HEK293T (cell line): ENCODE results near the gene SLC27A1.
"Not testable (repeated sequence)": the region's sequence is repeated elsewhere in the genome, so short reads cannot be mapped to it uniquely, and the experiment has no call there.

Experiments
- CTCF ChIA-PET: fragments of 350-600 bp; formaldehyde crosslinking; extraction: SDS; loops from one replicate; lab custom pipeline; 2021; ENCODE audit warnings: antibody characterized with exemption, inconsistent platforms; lab: Yijun Ruan, JAX
- POLR2A ChIA-PET: fragments of 350-600 bp; formaldehyde crosslinking; extraction: SDS; loops from one replicate; lab custom pipeline; 2020; ENCODE audit warnings: antibody characterized with exemption, inconsistent platforms; lab: Yijun Ruan, JAX
- DNase-seq: peaks from one replicate; pipeline ENCODE4 v3.0.0; 2012; ENCODE audit warnings: mixed read lengths; ENCODE audit errors: extremely low spot score
- ARNT ChIP-seq: fragments of 450-650 bp; IDR thresholded peaks from 2 replicates; pipeline ENCODE4 v1.6.1; 2017; ENCODE audit warnings: mild to moderate bottlenecking
- BHLHE40 ChIP-seq: fragments of 450-650 bp; IDR thresholded peaks from 2 replicates; pipeline ENCODE4 v1.6.1; 2016; ENCODE audit warnings: mild to moderate bottlenecking, moderate library complexity, borderline replicate concordance
- CTBP1 ChIP-seq: fragments of 450-650 bp; IDR thresholded peaks from 2 replicates; pipeline ENCODE4 v1.6.1; 2016; ENCODE audit warnings: borderline replicate concordance
- FOXA1 ChIP-seq: fragments of 450-650 bp; IDR thresholded peaks from 2 replicates; pipeline ENCODE4 v1.6.1; 2016; ENCODE audit warnings: mild to moderate bottlenecking
- FOXK2 ChIP-seq: fragments of 450-650 bp; IDR thresholded peaks from 2 replicates; pipeline ENCODE4 v1.6.1; 2016; ENCODE audit warnings: mild to moderate bottlenecking
- FOXM1 ChIP-seq: fragments of 450-650 bp; IDR thresholded peaks from 2 replicates; pipeline ENCODE4 v1.6.1; 2017; ENCODE audit warnings: mild to moderate bottlenecking, borderline replicate concordance
- HDGF ChIP-seq: fragments of 450-650 bp; IDR thresholded peaks from 2 replicates; pipeline ENCODE4 v1.6.1; 2017; ENCODE audit warnings: antibody characterized with exemption, borderline replicate concordance
- L3MBTL2 ChIP-seq: fragments of 450-650 bp; conservative IDR thresholded peaks from 2 replicates; pipeline ENCODE4 v1.6.1; 2016; ENCODE audit warnings: mild to moderate bottlenecking
- LEF1 ChIP-seq: fragments of 450-650 bp; IDR thresholded peaks from 2 replicates; pipeline ENCODE4 v1.6.1; 2017; ENCODE audit warnings: mild to moderate bottlenecking, borderline replicate concordance
- NFRKB ChIP-seq: fragments of 450-650 bp; IDR thresholded peaks from 2 replicates; pipeline ENCODE4 v1.6.1; 2016; ENCODE audit warnings: mild to moderate bottlenecking, moderate library complexity
- SP1 ChIP-seq: fragments of 450-650 bp; IDR thresholded peaks from 2 replicates; pipeline ENCODE4 v1.6.1; 2017
- SUZ12 ChIP-seq: fragments of 450-650 bp; IDR thresholded peaks from 2 replicates; pipeline ENCODE4 v1.6.1; 2016; ENCODE audit warnings: mild to moderate bottlenecking
- TARDBP ChIP-seq: fragments of 450-650 bp; IDR thresholded peaks from 2 replicates; pipeline ENCODE4 v1.6.1; 2016
- ZNF384 ChIP-seq: fragments of 450-650 bp; IDR thresholded peaks from 2 replicates; pipeline ENCODE4 v1.6.1; 2016
- TF ChIP-seq, protein P1 (sequence below): fragments of 450-650 bp; IDR thresholded peaks from 2 replicates; pipeline ENCODE4 v1.6.1; 2016

Gene SLC27A1

DNA sequence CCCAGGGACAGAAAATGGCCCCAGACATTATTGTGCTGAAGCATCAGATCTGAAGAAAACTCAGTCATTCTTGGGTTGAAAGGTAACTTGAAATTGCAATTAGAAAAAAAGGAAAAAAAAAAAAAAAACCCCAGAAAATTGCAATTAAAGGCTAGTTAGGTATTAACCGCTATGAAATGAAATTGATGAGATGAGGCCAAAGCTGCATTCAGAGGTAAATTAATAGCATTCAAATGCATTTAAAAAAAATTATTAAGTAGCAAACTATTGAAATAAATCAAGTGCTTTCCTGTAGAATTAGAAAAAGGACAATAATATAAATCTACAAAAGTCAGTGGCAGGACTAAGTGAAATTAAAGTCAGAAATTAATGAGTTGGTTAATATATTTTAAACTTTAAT lies 47.6 kb downstream of the SLC27A1 start:
- TF ChIP-seq TARDBP (no peak), FOXM1 (no peak), NFRKB (no peak), FOXA1 (no peak), SP1 (no peak), ARNT (no peak), L3MBTL2 (no peak), SUZ12 (no peak), HDGF (no peak)
- TF ChIP-seq, protein P1, sequence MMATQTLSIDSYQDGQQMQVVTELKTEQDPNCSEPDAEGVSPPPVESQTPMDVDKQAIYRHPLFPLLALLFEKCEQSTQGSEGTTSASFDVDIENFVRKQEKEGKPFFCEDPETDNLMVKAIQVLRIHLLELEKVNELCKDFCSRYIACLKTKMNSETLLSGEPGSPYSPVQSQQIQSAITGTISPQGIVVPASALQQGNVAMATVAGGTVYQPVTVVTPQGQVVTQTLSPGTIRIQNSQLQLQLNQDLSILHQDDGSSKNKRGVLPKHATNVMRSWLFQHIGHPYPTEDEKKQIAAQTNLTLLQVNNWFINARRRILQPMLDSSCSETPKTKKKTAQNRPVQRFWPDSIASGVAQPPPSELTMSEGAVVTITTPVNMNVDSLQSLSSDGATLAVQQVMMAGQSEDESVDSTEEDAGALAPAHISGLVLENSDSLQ: no peak
- ChIA-PET POLR2A (no interaction called here), CTCF (no interaction called here)

GRCh38 chr19:17518654-17519053 lies 48.3 kb downstream of the SLC27A1 start:
- POLR2A ChIA-PET, DNase-seq: not testable (repeated sequence)
- CTCF ChIA-PET: interaction anchor here (1.2 kb wide), 1 partner anchor 23 kb away, joined by 4 read pairs; no protein-coding TSS in a partner anchor

More for the DNA sequence above, 47.6 kb downstream of the SLC27A1 start:
- DNase-seq: no peak

DNA sequence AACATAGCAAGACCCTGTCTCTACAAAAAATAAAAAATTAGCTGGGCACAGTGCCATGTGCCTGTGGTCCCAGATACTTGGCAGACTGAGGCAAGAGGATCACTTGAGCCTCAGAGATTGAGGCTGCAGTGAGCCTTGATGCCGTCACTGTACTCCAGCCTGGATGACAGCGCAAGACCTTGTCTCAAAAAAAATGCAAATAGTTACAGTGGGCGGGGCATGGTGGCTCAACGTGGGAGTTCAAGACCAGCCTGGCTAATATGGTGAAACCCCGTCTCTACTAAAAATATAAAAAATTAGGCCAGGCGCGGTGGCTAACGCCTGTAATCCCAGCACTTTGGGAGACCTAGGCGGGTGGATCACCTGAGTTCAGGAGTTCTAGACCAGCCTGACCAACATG lies 49.6 kb downstream of the SLC27A1 start:
- TF ChIP-seq SP1 (no peak), FOXA1 (no peak), HDGF (no peak), FOXK2 (no peak)
- no peak for DNase-seq
- CTCF ChIA-PET: no interaction called here
- POLR2A ChIA-PET: interaction anchor here (0.9 kb wide), 1 partner anchor 8 kb away, joined by 6 read pairs; the partner anchor contains the start of gene PGLS

DNA sequence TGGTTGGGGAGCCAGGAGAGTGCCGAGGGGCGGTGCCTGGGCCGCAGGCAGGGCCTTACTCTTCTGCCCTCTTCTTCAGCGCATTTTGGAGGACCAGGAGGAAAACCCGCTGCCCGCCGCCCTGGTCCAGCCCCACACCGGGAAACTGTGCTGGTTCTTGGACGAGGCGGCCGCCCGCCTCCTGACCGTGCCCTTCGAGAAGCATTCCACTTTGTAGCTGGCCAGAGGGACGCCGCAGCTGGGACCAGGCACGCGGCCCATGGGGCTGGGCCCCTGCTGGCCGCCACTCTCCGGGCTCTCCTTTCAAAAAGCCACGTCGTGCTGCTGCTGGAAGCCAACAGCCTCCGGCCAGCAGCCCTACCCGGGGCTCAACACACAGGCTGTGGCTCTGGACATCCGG lies 50.5 kb downstream of the SLC27A1 start:
- DNase-seq: no peak
- POLR2A ChIA-PET: no interaction called here
- TF ChIP-seq SUZ12 (no peak), LEF1 (no peak), FOXM1 (no peak), L3MBTL2 (no peak), FOXK2 (no peak), ZNF384 (no peak), BHLHE40 (no peak), HDGF (no peak)
- TF ChIP-seq, protein P1: no peak
- CTCF ChIA-PET: no interaction called here

DNA sequence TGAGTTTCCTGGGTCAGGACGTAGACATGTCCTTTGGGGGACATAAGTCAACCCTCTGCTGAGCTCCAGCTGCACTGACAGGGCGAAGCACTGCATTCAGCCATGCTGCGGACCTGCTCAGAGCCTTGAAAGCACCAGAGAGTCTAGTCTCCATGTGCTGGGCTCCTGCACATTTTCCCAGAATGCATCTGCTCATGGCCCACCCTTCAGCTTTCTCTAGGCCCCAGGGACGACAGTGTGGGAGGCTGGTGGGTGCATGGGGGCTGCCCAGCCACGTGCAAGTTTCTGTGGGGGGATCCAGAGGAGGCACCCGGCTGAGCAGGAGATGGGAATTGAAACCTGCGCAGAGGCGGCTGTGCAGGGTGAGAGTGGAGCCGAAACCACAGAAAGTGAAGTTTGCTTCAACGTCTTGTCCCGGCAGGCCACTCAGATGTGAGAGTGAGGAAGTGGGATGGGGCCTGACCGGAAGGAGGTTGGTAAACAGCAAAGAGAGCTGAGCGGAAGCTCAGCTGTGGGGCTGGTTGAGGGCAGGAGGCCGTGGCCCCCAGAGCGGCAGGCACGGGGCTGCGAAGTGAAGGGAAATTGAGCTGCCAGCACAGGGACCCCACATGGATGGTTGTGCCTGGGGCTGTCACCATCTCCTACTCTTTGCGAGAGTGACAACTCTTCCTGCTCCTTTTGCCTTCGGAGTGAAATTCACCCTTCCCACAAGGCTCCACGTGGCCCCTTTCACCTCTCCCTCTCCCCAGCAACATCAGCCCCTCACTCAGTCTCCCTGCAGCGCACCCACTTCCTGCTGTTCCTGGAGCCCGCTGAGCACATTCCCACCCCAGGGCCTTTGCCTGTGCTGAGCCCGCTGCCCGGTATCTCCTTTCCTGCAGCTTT lies 52.9 kb downstream of the SLC27A1 start:
- no peak for DNase-seq
- TF ChIP-seq BHLHE40 (no peak), NFRKB (no peak), ARNT (no peak), L3MBTL2 (no peak), FOXM1 (no peak), SP1 (no peak), FOXA1 (no peak), FOXK2 (no peak)
- TF ChIP-seq, protein P1: no peak
- POLR2A ChIA-PET: interaction anchor here (2.5 kb wide), 1 partner anchor 12 kb away, joined by 16 read pairs; the partner anchor contains the start of gene PGLS
- CTCF ChIA-PET: interaction anchor here (0.6 kb wide), 1 partner anchor 123 kb away, joined by 3 read pairs; no protein-coding TSS in a partner anchor

DNA sequence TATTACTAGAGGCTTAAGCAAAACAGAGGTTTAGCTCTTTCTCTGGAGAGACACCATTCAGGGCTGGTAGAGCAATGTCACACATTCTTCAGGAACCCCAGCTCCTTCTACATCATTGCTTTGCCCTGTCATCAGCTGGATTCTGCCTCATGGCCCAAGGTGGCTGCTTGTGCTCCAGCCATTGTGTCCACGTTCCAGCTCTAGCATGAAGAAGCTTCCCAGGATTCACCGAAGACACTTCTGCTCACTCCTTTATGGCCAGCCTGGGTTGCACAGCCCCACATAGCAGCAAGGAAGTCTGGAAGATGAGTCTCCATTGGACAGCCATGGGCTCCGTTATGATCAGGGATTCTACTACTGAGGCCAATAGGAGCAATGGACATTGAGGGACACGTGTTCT lies 54.3 kb downstream of the SLC27A1 start:
- TF ChIP-seq SP1: no peak
- no peak for TF ChIP-seq ZNF384
- TF ChIP-seq, protein P1: no peak
- no peak for TF ChIP-seq ARNT
- TF ChIP-seq NFRKB: no peak
- no peak for TF ChIP-seq HDGF
- no peak for TF ChIP-seq LEF1
- TF ChIP-seq FOXM1: no peak
- TF ChIP-seq L3MBTL2: no peak
- no peak for TF ChIP-seq TARDBP
- no peak for TF ChIP-seq FOXK2
- no peak for TF ChIP-seq FOXA1
- TF ChIP-seq CTBP1: no peak
- POLR2A ChIA-PET: no interaction called here
- CTCF ChIA-PET: no interaction called here
- DNase-seq: no peak
